Sigmoid colon (tissue), 7 donors: ENCODE measurements around the gene PRRG1. TPM values are rescaled to one million over a fixed set of nuclear protein-coding genes. Genes with fewer than 3 reads are reported as not detected.
"Not testable (repeated sequence)": the region's sequence is repeated elsewhere in the genome, so short reads cannot be mapped to it uniquely, and the experiment has no call there.

Source experiments
- DNase-seq: peaks from one replicate; pipeline ENCODE4 v3.0.0-alpha.2; 2019
- H3K27ac ChIP-seq, 4 donors: fragments of 200-600 bp; sonication (generic); one replicate each; pipeline ENCODE4 v1.5.1; 2016 to 2019; ENCODE audit warnings: mild to moderate bottlenecking in 1 of 4
- H3K27me3 ChIP-seq, 3 donors: fragments of 200-600 bp; sonication (generic); one replicate each; pipeline ENCODE4 v1.5.1; 2019; ENCODE audit warnings: mild to moderate bottlenecking in 1 of 3
- H3K36me3 ChIP-seq, 4 donors: fragments of 200-600 bp; sonication (generic); one replicate each; pipeline ENCODE4 v1.5.1; 2016 to 2019
- H3K4me1 ChIP-seq, 4 donors: fragments of 200-600 bp; sonication (generic); one replicate each; pipeline ENCODE4 v1.5.1; 2017 to 2019
- H3K4me3 ChIP-seq, 4 donors: fragments of 200-600 bp; sonication (generic); one replicate each; pipeline ENCODE4 v1.5.1; 2017 to 2019; ENCODE audit warnings: mild to moderate bottlenecking in 2 of 4, moderate library complexity in 1 of 4
- H3K9me3 ChIP-seq, 4 donors: fragments of 200-600 bp in 3 of 4; sonication (generic) in 3 of 4; one replicate each; pipeline versions ENCODE4 v1.5.1 to v1.6.1; 2013 to 2019
- EP300 ChIP-seq, 4 donors: sonication (generic); formaldehyde crosslinking; IDR thresholded peaks; one replicate each; pipeline ENCODE4 v1.6.1; 2017; ENCODE audit warnings: antibody characterized with exemption in 4 of 4
- POLR2A ChIP-seq, 2 donors: fragments of 450-650 bp; IDR thresholded peaks; one replicate each; pipeline ENCODE4 v1.6.1; 2016; ENCODE audit warnings: antibody characterized with exemption in 2 of 2, mild to moderate bottlenecking in 2 of 2, moderate library complexity in 2 of 2
- POLR2AphosphoS5 ChIP-seq, 4 donors: sonication (generic); formaldehyde crosslinking; IDR thresholded peaks; one replicate each; pipeline ENCODE4 v1.6.1; 2017; ENCODE audit warnings: antibody characterized with exemption in 4 of 4
- WGBS, 2 donors: extraction: QIAGEN DNeasy Blood & Tissue Kit; methylation state at CpG; one replicate each; pipeline ENCODE4 v1.1.7; 2013; 5-methylcytosine and 5-hydroxymethylcytosine counted together
- intact Hi-C: fragments of 100-400 bp; cut with DNase I; formaldehyde crosslinking; loops from one replicate; pipeline ENCODE4 v1.15.1; 2023
- polyA plus RNA-seq, 3 donors: library from polyadenylated mRNA; stranded (reverse); fragments of 200-250 nt; gene quantifications; one replicate each; pipeline ENCODE4 v1.2.3, GENCODE V29; 2013
- total RNA-seq, 4 donors: library from RNA; depleted of rRNA; stranded (reverse); fragments of >200 nt; gene quantifications; one replicate each; pipeline ENCODE4 v1.1.0, GENCODE V29; 2016
- TF ChIP-seq, protein P1 (sequence below), 4 experiments: fragments of 450-650 bp in 3 of 4; fragments of 200-600 bp in 1 of 4; IDR thresholded peaks; one replicate each; pipeline ENCODE4 v1.5.1; 2016 to 2019; ENCODE audit warnings: antibody characterized with exemption in 4 of 4, mild to moderate bottlenecking in 3 of 4, moderate library complexity in 2 of 4
- donor health status: healthy with polysubstance abuse.
- donor health status: Bipolar disorder and iron deficiency.
- donor health status: healthy.

The PRRG1 gene
- total and polyA plus RNA-seq, 7 donors: 1.2 to 8.3 (median 4.2) TPM

DNA sequence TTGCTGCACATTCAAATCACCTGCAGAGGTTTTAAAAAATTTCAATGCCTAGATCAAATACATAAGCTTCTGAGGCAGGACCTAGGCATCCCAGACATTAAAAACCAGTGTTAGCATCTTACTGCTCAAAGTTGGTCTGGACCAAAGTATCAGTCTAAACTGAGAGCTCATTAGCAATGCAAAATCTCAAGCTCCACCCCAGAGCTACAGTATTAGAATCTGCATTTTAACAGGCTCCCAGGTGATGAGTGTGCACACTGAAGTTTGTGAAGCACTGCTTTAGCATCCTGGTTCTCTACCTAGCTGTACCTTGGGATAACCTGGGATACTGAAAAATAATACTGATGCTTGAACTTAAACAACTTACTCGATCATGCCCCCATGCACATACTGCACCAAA is 96.0 kb downstream of the PRRG1 start:
- Histone ChIP-seq H3K9me3 (no peaks in the 10 kb centered on the region), H3K27me3 (no peaks in the 10 kb centered on the region), H3K4me1 (no peaks in the 10 kb centered on the region), H3K27ac (no peak overlapping the region), H3K36me3 (no peaks in the 10 kb centered on the region), H3K4me3 (no peak overlapping the region)
- intact Hi-C loops: no loop called here
- TF ChIP-seq EP300 (IDR thresholded peaks at IDR 0.05): no peak
- TF ChIP-seq, protein P1, sequence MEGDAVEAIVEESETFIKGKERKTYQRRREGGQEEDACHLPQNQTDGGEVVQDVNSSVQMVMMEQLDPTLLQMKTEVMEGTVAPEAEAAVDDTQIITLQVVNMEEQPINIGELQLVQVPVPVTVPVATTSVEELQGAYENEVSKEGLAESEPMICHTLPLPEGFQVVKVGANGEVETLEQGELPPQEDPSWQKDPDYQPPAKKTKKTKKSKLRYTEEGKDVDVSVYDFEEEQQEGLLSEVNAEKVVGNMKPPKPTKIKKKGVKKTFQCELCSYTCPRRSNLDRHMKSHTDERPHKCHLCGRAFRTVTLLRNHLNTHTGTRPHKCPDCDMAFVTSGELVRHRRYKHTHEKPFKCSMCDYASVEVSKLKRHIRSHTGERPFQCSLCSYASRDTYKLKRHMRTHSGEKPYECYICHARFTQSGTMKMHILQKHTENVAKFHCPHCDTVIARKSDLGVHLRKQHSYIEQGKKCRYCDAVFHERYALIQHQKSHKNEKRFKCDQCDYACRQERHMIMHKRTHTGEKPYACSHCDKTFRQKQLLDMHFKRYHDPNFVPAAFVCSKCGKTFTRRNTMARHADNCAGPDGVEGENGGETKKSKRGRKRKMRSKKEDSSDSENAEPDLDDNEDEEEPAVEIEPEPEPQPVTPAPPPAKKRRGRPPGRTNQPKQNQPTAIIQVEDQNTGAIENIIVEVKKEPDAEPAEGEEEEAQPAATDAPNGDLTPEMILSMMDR (IDR thresholded peaks at IDR 0.05): no peak
- no peak for TF ChIP-seq POLR2AphosphoS5 (IDR thresholded peaks at IDR 0.05)
- TF ChIP-seq POLR2A (IDR thresholded peaks at IDR 0.05): no peak
- 89 to 94% methylated on average over 1 of the region's 1 CpG for WGBS, 2 donors
- DNase-seq: no peak

DNA sequence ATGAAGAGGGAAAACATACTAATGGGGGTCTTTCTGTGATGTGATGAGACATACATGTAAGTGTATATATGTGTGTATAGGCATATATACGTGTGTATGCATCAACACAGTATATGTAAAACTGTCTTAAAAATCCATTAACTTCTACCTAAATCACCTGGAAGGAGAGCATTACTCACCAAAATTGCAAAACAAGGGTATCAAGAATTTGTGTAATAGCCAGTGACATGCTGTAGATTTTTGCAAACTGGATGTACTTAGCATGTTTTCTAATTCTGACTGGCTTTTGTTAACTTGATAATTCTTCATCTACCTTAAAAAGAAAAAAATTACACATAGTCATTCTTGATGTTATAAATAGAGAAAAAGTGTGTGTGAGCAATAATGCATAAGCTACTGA is 104.7 kb downstream of the PRRG1 start:
- intact Hi-C loops: no loop called here
- Histone ChIP-seq H3K4me1 (no peaks in the 10 kb centered on the region), H3K4me3 (no peak overlapping the region), H3K27ac (no peak overlapping the region), H3K36me3 (no peaks in the 10 kb centered on the region), H3K9me3 (no peaks in the 10 kb centered on the region), H3K27me3 (no peaks in the 10 kb centered on the region)
- no peak for DNase-seq
- 95 to 96% methylated on average over 1 of the region's 1 CpG for WGBS, 2 donors
- TF ChIP-seq POLR2AphosphoS5 (IDR thresholded peaks at IDR 0.05) (no peak), EP300 (IDR thresholded peaks at IDR 0.05) (no peak), POLR2A (IDR thresholded peaks at IDR 0.05) (no peak)
- TF ChIP-seq, protein P1 (IDR thresholded peaks at IDR 0.05): no peak

DNA sequence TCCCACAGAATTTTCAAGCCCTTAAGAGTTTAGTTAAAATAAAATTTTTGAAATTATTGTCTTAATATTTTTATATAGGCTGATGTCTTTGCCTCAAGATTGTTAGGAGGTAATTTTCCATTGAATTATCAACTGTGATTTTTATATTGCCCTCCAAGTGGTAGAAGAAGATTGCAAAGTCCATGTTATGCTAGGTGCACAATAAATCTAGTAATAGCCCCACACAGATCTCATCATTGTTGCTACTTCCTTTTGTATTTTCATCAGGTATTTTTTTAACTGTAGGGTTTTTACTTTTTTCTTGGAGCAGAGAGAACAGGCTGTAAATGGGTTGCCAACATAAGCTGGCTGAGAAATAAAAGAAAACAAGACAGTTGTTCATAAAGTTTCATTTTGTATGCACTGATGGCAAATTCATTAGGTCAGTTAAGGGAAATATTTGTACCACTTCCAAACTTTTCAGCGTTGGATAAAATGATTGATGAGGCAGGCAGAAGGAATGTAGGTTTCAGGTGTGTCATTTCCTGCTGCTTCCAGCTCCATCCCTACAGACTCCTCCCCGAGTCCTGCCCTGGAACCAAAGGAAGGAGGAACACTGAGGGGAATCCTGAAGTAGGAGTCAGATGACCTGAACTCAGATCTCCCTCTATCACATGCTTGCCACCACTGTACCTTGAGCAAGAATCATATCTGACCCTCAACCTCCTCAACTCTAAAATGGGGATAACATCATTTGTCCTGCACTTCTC is 105.5 kb downstream of the PRRG1 start:
- Histone ChIP-seq H3K27ac (no peak overlapping the region), H3K4me3 (no peak overlapping the region), H3K9me3 (no peaks in the 10 kb centered on the region), H3K4me1 (no peaks in the 10 kb centered on the region), H3K36me3 (no peaks in the 10 kb centered on the region), H3K27me3 (no peaks in the 10 kb centered on the region)
- 7 to 62% methylated on average over 2 of the region's 2 CpGs for WGBS, 2 donors
- TF ChIP-seq EP300 (IDR thresholded peaks at IDR 0.05): no peak
- no peak for TF ChIP-seq POLR2AphosphoS5 (IDR thresholded peaks at IDR 0.05)
- no peak for TF ChIP-seq POLR2A (IDR thresholded peaks at IDR 0.05)
- TF ChIP-seq, protein P1 (IDR thresholded peaks at IDR 0.05): no peak
- intact Hi-C loops: no loop called here
- no peak for DNase-seq

DNA sequence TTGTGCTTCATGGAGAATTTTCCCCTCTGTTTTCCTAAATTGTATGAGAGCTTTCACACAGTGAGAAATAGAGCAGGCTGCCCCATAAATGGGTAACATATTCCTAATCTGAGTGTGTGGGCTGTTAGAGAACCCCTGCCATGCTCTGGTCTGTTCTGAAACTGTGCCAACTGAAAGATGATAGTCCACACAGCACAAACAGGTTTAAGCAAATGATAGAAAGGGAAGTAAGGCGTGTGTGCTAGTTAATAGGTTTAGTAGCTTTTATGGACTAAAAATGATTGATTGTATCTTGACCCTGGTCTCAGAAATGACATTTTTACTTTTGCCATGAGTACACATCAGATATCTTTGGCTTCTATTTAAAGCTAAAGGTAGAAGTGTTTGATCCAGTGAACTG is 106.2 kb downstream of the PRRG1 start:
- Histone ChIP-seq H3K4me1 (no peaks in the 10 kb centered on the region), H3K27me3 (no peaks in the 10 kb centered on the region), H3K9me3 (no peaks in the 10 kb centered on the region), H3K27ac (no peak overlapping the region), H3K36me3 (no peaks in the 10 kb centered on the region), H3K4me3 (no peak overlapping the region)
- WGBS, 2 donors: 13 to 73% methylated on average over 1 of the region's 1 CpG
- no peak for DNase-seq
- intact Hi-C loops: no loop called here
- no peak for TF ChIP-seq EP300 (IDR thresholded peaks at IDR 0.05)
- TF ChIP-seq, protein P1 (IDR thresholded peaks at IDR 0.05): no peak
- TF ChIP-seq POLR2AphosphoS5 (IDR thresholded peaks at IDR 0.05): no peak
- no peak for TF ChIP-seq POLR2A (IDR thresholded peaks at IDR 0.05)

DNA sequence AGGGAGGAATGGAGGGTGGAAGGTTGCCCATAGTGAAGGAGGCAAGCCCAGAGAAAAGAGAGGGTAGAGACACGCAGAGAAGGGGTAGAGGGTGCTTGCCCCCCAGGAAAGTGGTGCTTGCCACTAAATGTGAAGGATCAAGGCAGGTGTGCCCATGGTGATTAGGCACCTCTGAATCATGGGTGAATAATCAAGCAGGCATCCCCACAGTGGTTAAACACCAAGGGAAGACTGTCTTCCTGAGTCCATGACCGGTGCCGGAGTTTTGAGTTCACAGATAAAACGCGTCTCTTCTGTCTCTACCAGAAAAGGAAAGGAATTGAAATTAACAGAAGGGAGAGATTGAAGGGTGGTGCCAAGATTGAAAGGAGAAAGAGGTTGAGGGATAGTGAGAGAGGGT is 111.1 kb downstream of the PRRG1 start:
- H3K27me3 ChIP-seq, intact Hi-C loops, H3K4me3 ChIP-seq, H3K9me3 ChIP-seq, DNase-seq, H3K27ac ChIP-seq, H3K4me1 ChIP-seq, H3K36me3 ChIP-seq: not testable (repeated sequence)
- WGBS, 2 donors: 98% methylated on average over 5 of the region's 5 CpGs
